HUES64 (cell line): ENCODE results near the gene VTCN1.
A peak's percentile ranks its signal among the peaks of the same experiment; 100 is the strongest.
"Not testable (repeated sequence)": the region's sequence is repeated elsewhere in the genome, so short reads cannot be mapped to it uniquely, and the experiment has no call there.

Source experiments
- H3K27ac ChIP-seq: 2 replicates; pipeline ENCODE4 v1.7.0; 2013; ENCODE audit warnings: low read depth, low read length, inconsistent platforms
- H3K27me3 ChIP-seq: 2 replicates; pipeline ENCODE4 v1.6.1; 2013; ENCODE audit warnings: mild to moderate bottlenecking, low read length; ENCODE audit not compliant: insufficient read depth
- H3K36me3 ChIP-seq: 2 replicates; pipeline ENCODE4 v1.6.1; 2013; ENCODE audit warnings: mild to moderate bottlenecking, low read length; ENCODE audit not compliant: insufficient read depth
- H3K4me1 ChIP-seq: 2 replicates; pipeline ENCODE4 v1.6.1; 2013; ENCODE audit warnings: mild to moderate bottlenecking, low read length, moderate library complexity; ENCODE audit not compliant: insufficient read depth
- H3K4me3 ChIP-seq: 2 replicates; pipeline ENCODE4 v1.5.1; 2013; ENCODE audit warnings: mild to moderate bottlenecking, low read length, moderate library complexity
- H3K9ac ChIP-seq: 2 replicates; pipeline ENCODE4 v1.6.1; 2013; ENCODE audit warnings: mild to moderate bottlenecking, low read depth, low read length
- H3K9me3 ChIP-seq: 2 replicates; pipeline ENCODE4 v1.6.1; 2013; ENCODE audit warnings: low read depth, low read length; ENCODE audit not compliant: insufficient read depth
- WGBS: fragments of 150-250, 120-280 bp; methylation state at CpG from one replicate; pipeline ENCODE4 v1.1.7; 2013; ENCODE audit warnings: missing lambda C conversion rate; 5-methylcytosine and 5-hydroxymethylcytosine counted together

VTCN1 gene

DNA sequence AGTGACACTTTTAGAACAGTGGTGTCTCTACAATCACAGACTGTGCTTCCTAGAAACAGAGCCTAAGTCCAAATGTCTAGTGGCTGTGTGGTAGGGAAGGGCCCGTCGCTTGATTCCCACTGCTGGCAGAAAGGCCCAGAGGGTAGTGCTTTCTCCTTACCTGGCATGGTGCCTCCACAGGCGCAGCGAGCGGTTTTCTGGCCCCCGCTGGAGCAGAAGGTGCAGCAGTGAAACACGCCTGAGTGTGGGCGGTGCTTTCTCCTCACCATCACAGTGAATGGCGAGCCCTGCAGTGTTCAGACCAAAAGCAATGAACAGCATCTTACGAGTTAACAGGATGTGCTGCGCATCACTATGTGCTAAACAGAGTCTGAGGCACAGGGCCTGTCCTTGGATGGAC lies 97.5 kb downstream of the VTCN1 start:
- peaks cover 95% of the 10 kb centered on the region for H3K36me3 ChIP-seq
- WGBS: 93% methylated on average over 11 of the region's 11 CpGs
- peaks cover 9% of the 10 kb centered on the region for H3K4me1 ChIP-seq
- no peaks in the 10 kb centered on the region for H3K27me3 ChIP-seq
- no peak overlapping the region; the same call in 1 of the 2 replicates for H3K27ac ChIP-seq
- H3K4me3 ChIP-seq: no peak overlapping the region
- H3K9me3 ChIP-seq: no peaks in the 10 kb centered on the region
- H3K9ac ChIP-seq: no peak overlapping the region

DNA sequence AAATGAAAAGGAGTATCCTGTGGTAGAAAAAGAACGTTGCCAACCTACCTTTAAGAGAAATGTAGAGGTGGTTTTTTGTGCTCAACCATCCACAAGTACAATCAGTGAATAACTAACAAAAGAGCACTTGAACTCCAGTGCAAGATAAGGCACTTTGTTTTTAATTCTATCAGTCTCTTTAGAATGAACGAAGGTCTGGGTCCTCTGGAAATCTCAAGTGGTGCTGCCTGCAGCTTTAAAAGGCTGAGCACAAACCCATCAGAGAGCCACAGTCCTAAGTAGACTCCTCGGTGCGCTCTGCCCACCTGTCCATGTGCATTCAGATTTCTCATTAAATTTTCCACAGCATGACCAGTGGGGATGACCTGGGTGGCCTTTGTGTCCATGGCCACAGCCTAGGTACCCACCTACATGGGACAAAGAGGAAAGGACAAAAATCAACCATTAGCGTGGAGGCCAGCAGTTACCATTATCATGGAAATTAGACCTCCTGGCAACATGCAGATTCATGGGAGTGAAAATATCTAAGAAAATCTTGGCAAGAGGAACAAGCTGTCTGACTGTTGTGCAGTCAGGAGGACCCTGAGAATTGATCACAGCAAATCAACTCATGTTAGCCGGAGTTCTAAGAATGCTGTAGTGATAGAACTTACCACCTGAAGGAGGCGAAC lies 98.5 kb downstream of the VTCN1 start:
- whole genome bisulfite sequencing: 82% methylated on average over 7 of the region's 7 CpGs
- Histone ChIP-seq H3K4me3 (no peak overlapping the region), H3K27ac (peak overlapping the region; percentile 67)

DNA sequence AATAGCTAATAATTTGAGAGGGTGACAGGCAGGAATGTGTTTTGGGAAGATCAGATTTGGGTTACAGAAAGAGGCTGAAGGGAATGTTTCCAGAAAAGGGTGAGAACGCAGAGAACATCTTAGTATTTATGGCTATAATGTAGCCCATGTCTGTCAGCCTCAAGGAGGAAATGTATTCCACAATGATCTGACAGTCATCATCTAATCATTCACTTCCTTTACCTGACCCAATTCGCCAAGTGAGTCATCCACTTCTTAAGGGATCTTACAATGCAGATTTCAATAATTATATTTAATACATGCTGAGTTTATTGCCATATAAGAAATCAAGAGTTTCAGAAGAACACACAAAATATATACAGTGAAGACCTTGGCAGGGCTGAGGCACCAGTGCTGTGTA lies 100.0 kb downstream of the VTCN1 start:
- Histone ChIP-seq H3K27ac (no peak overlapping the region), H3K9ac (no peak overlapping the region), H3K27me3 (no peaks in the 10 kb centered on the region), H3K4me1 (peaks cover 9% of the 10 kb centered on the region), H3K4me3 (no peak overlapping the region), H3K36me3 (peaks cover 88% of the 10 kb centered on the region), H3K9me3 (no peaks in the 10 kb centered on the region)
- WGBS: 86% methylated on average over 2 of the region's 2 CpGs

More for the DNA sequence above, 98.5 kb downstream of the VTCN1 start:
- H3K9me3 ChIP-seq: no peaks in the 10 kb centered on the region
- H3K27me3 ChIP-seq: no peaks in the 10 kb centered on the region
- peaks cover 9% of the 10 kb centered on the region for H3K4me1 ChIP-seq
- peaks cover 86% of the 10 kb centered on the region for H3K36me3 ChIP-seq
- 0 out of 2 replicates have a peak overlapping the region, but pooled peaks have one; percentile 16 for H3K9ac ChIP-seq

DNA sequence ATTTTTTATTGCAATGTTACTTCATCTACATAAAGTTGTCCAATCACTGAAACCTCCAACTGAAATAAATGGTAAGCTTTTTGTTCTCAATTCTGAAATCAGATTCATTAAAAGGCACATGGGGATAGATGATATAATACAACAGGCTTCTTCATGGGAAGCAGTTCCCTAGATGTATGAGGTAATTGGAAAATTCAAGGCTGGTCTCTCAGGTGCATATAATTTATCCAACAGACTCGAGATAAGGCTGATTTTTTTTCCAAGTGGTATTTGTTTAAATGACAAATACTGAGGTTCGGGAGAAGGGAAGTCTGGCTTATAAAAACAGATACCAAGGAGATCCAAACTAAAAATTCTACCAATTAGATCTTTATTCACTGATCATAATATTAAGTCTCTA lies 103.4 kb downstream of the VTCN1 start:
- Histone ChIP-seq H3K27ac (no peak overlapping the region), H3K4me1 (peaks cover 6% of the 10 kb centered on the region), H3K36me3 (peaks cover 85% of the 10 kb centered on the region), H3K27me3 (no peaks in the 10 kb centered on the region), H3K9ac (no peak overlapping the region), H3K4me3 (no peak overlapping the region), H3K9me3 (no peaks in the 10 kb centered on the region)
- WGBS: 100% methylated on average over 1 of the region's 2 CpGs

DNA sequence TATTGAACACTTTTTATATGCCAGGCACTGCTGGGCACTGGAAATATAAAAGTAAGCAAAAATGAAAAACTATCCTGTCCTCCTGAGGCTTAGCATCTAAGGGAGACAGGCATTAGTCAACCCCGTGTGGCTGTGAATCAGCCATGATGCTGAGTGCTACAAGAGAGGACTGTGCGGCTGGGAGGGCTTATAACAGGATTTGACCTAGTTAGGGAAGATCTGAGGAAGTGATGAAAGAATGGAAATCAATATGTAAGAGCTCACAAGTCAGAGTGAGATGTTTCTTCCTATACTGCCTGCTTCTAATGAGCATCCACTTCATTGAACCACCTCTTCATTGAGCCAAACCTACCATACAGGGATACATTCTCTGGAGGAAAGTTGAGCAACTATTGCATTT lies 104.2 kb downstream of the VTCN1 start:
- H3K27ac ChIP-seq: no peak overlapping the region
- H3K36me3 ChIP-seq: peaks cover 86% of the 10 kb centered on the region
- no peak overlapping the region for H3K4me3 ChIP-seq
- H3K9me3 ChIP-seq: no peaks in the 10 kb centered on the region
- WGBS: 93% methylated on average over 2 of the region's 2 CpGs
- no peaks in the 10 kb centered on the region for H3K27me3 ChIP-seq
- H3K9ac ChIP-seq: no peak overlapping the region
- H3K4me1 ChIP-seq: no peaks in the 10 kb centered on the region

DNA sequence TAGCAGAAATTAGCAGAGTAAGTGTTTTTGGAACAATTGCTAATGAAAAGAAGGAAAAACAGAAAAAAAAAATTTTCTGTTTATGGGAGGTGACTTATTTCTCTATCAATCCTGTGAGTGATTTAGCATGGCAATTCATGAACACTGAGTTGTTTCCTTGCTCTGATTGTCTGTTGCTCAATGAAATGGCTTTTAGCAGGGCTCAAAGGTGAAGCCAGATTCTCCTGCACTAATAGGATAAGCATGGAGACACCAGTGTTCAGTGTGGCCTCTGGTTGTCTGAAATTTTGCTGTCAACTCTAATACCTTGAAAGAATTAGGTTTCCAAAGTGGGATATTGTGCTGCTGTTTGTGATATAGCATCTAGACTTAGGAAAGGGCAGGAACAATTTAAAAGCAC lies 105.0 kb downstream of the VTCN1 start:
- no peaks in the 10 kb centered on the region for H3K9me3 ChIP-seq
- H3K4me3 ChIP-seq: no peak overlapping the region
- H3K4me1 ChIP-seq: no peaks in the 10 kb centered on the region
- no peaks in the 10 kb centered on the region for H3K27me3 ChIP-seq
- H3K36me3 ChIP-seq: peaks cover 86% of the 10 kb centered on the region
- H3K9ac ChIP-seq: no peak overlapping the region
- H3K27ac ChIP-seq: no peak overlapping the region

DNA sequence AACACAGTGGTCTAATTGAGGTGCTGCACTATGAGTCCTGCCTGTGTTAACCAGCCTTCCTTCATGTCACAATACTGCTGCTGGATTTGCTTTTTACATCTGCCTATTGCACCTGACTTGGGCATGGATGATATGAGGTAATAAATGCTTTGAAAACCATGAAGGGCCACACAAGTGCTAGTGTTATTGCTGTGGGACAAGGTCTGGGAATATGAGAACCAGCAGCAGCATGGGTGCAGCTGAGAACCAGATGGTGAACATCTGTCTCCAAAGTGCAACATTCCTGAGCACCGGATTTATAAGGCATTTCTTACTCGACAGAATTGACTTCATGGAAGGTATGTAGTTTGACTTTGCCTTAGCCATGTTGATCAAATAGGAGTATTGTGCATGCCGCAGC lies 105.7 kb downstream of the VTCN1 start:
- Histone ChIP-seq H3K9ac (no peak overlapping the region), H3K27me3 (no peaks in the 10 kb centered on the region), H3K4me3 (no peak overlapping the region), H3K4me1 (no peaks in the 10 kb centered on the region), H3K27ac (no peak overlapping the region), H3K9me3 (no peaks in the 10 kb centered on the region), H3K36me3 (peaks cover 88% of the 10 kb centered on the region)
- WGBS: 94% methylated on average over 3 of the region's 3 CpGs

DNA sequence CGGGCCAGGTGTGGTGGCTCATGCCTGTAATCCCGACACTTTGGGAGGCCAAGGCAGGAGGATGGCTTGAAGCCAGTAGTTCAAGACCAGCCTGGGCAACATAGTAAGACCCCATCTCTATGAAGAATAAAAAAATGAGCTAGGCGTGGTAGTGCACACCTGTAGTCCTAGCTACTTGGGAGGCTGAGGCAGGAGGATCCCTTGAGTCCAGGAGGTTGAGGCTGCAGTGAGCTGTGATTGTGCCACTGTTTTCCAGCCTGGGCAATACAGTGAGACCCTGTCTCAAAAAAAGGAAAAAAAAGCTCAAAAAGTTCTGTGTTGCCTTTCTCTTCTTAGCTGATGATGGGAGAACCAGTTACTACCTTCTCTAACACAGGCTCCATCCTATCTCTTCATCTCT lies 108.9 kb downstream of the VTCN1 start:
- H3K27me3 ChIP-seq, H3K9me3 ChIP-seq, H3K4me3 ChIP-seq, H3K9ac ChIP-seq, H3K27ac ChIP-seq, H3K4me1 ChIP-seq: not testable (repeated sequence)
- 97% methylated on average over 3 of the region's 3 CpGs for WGBS
- peaks cover 97% of the 10 kb centered on the region for H3K36me3 ChIP-seq

DNA sequence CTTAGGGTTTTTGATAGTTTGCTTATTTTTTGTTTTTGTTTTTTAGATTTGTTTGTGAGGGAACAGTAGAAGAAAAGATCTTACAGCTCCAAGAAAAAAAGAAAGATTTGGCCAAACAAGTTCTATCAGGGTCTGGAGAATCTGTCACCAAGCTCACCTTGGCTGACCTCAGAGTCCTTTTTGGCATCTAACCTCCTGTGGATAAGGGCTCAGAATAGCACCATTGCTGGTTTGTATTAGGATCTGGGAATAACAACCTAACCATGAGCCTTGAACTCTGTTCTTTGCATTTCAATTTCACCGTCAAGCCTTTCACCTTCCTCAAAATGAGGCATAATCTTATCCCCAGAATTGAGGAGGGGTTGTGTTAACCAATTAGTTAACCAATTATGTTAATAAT lies 109.4 kb downstream of the VTCN1 start:
- Histone ChIP-seq H3K9me3 (no peaks in the 10 kb centered on the region), H3K4me1 (no peaks in the 10 kb centered on the region), H3K4me3 (no peak overlapping the region), H3K9ac (no peak overlapping the region), H3K27me3 (no peaks in the 10 kb centered on the region), H3K27ac (no peak overlapping the region), H3K36me3 (peaks cover 96% of the 10 kb centered on the region)
- no CpG with 5 or more reads among the region's 1 CpG for WGBS

DNA sequence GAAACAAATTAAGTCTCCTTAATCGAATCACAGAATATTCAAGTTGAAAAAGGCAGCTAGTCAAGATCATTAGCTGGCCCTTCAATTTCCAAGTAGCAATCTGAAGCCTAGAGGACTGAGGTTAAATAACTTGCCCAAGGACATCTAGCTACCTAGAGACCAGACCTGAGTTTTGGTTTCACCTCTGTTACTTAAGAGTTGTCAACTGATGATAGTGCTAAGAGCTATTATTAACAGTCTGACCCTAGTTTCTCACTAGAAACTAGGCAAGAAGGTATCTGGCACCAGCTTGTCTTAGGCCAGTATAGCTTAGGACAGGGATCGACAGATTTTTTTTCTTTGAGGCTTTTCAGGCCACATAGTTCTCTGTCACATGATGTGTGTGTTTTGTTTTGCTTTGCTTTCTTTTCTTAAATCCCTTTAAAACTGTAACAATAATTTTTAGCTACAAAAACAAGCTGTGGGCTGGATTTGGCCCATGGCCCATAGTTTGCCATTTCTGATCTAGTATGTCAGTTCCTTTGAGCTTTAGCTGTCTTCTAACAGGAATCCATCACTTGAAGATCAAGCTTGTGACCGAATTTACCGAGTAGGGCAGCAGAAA lies 112.3 kb downstream of the VTCN1 start:
- Histone ChIP-seq H3K4me3 (no peak overlapping the region), H3K4me1 (peaks cover 4% of the 10 kb centered on the region), H3K27ac (no peak overlapping the region), H3K9ac (no peak overlapping the region), H3K9me3 (no peaks in the 10 kb centered on the region), H3K27me3 (no peaks in the 10 kb centered on the region), H3K36me3 (peaks cover 99% of the 10 kb centered on the region)
- 98% methylated on average over 4 of the region's 4 CpGs for WGBS

DNA sequence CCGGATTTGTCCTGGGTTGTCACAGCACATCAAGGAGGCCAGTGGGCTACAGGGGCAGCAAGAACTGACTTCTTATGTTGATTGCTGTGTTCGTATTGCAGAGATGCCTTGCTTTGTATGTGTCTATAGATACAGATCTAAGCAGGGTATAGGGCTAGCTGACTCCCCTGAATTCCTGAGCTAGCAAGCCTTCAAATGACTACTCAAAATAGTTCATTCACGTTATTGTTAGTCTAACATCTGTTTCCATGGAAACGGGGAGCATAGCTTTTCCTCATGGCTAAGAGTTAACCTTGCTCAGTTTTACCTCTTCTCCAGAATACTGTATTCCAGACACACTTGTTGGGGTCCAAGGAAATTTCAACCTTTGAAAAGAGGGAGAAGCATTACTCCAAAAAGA lies 113.3 kb downstream of the VTCN1 start:
- peaks cover 99% of the 10 kb centered on the region for H3K36me3 ChIP-seq
- H3K4me3 ChIP-seq: no peak overlapping the region
- no peaks in the 10 kb centered on the region for H3K9me3 ChIP-seq
- peaks cover 13% of the 10 kb centered on the region for H3K4me1 ChIP-seq
- no peaks in the 10 kb centered on the region for H3K27me3 ChIP-seq
- whole genome bisulfite sequencing: 89% methylated on average over 4 of the region's 4 CpGs
- H3K9ac ChIP-seq: no peak overlapping the region
- no peak overlapping the region for H3K27ac ChIP-seq
